OCI-LY1 (cell line): ENCODE data around the gene ZNF687.

Experiments used
- H2AFZ ChIP-seq: fragments of 200-600 bp; sonication (generic), shearing (Covaris generic); 2 replicates; pipeline ENCODE4 v1.6.0; 2014; ENCODE audit warnings: antibody characterized with exemption, mild to moderate bottlenecking, low read length
- H3F3A ChIP-seq: fragments of 200-600 bp; sonication (generic), shearing (Covaris generic); 2 replicates; pipeline ENCODE4 v1.6.0; 2014; ENCODE audit warnings: mild to moderate bottlenecking, antibody characterized with exemption, low read length, moderate library complexity; ENCODE audit not compliant: insufficient read depth
- H3K27ac ChIP-seq: fragments of 200-600 bp; sonication (generic); 2 replicates; pipeline ENCODE4 v1.5.1; 2014; ENCODE audit warnings: low read length, mixed run types, mild to moderate bottlenecking, low read depth; ENCODE audit not compliant: poor library complexity, severe bottlenecking
- H3K27me3 ChIP-seq: fragments of 200-600 bp; sonication (generic); 2 replicates; pipeline ENCODE4 v1.6.0; 2014; ENCODE audit warnings: antibody characterized with exemption, mild to moderate bottlenecking, low read length, moderate library complexity; ENCODE audit not compliant: insufficient read depth
- H3K36me3 ChIP-seq: fragments of 200-600 bp; sonication (generic); 2 replicates; pipeline ENCODE4 v1.6.1; 2014; ENCODE audit warnings: mild to moderate bottlenecking, antibody characterized with exemption, low read length, moderate library complexity, mixed read lengths; ENCODE audit not compliant: insufficient read depth
- H3K4me1 ChIP-seq: fragments of 200-600 bp; sonication (generic); 2 replicates; pipeline ENCODE4 v1.5.1; 2014; ENCODE audit warnings: mild to moderate bottlenecking, low read length, moderate library complexity; ENCODE audit not compliant: insufficient read depth, severe bottlenecking
- H3K4me2 ChIP-seq: fragments of 200-600 bp; sonication (generic), shearing (Covaris generic); 2 replicates; pipeline ENCODE4 v1.6.1; 2014; ENCODE audit warnings: low read length
- H3K4me3 ChIP-seq: fragments of 200-600 bp; sonication (generic); 2 replicates; pipeline ENCODE4 v1.5.1; 2014; ENCODE audit warnings: low read length, low read depth, mild to moderate bottlenecking, mixed read lengths; ENCODE audit not compliant: poor library complexity, severe bottlenecking
- H3K79me2 ChIP-seq: fragments of 200-600 bp; shearing (Covaris generic); 2 replicates; pipeline ENCODE4 v1.6.1; 2016; ENCODE audit warnings: mixed run types, low read length, mixed read lengths; ENCODE audit not compliant: insufficient read depth
- H3K9ac ChIP-seq: fragments of 200-600 bp; sonication (generic), shearing (Covaris generic); 2 replicates; pipeline ENCODE4 v1.6.1; 2014; ENCODE audit warnings: mild to moderate bottlenecking, low read length, mixed read lengths
- H3K9me2 ChIP-seq: fragments of 200-600 bp; sonication (generic), shearing (Covaris generic); 2 replicates; pipeline ENCODE4 v1.6.1; 2014; ENCODE audit warnings: low read depth, mild to moderate bottlenecking, low read length, mixed read lengths
- H3K9me3 ChIP-seq: fragments of 200-600 bp; shearing (Covaris generic); 2 replicates; pipeline ENCODE4 v1.6.1; 2014; ENCODE audit warnings: low read length, mixed read lengths
- H4K20me1 ChIP-seq: fragments of 200-600 bp; sonication (generic), shearing (Covaris generic); 2 replicates; pipeline ENCODE4 v1.6.0; 2016; ENCODE audit warnings: mild to moderate bottlenecking, low read length; ENCODE audit not compliant: insufficient read depth
- EZH2 ChIP-seq: fragments of 200-600 bp; sonication (generic), shearing (Covaris generic); IDR thresholded peaks from 2 replicates; pipeline ENCODE4 v1.8.0; 2017; ENCODE audit warnings: borderline replicate concordance, mixed run types, mild to moderate bottlenecking, antibody characterized with exemption, low read length, moderate library complexity, mixed read lengths
- TF ChIP-seq, protein P1 (sequence below): fragments of 200-600 bp; sonication (generic), shearing (Covaris generic); IDR thresholded peaks from 2 replicates; pipeline ENCODE4 v1.5.1; 2017; ENCODE audit warnings: mild to moderate bottlenecking, antibody characterized with exemption, low read length, moderate library complexity, mixed read lengths

ZNF687 gene

GRCh38 chr1:151266315-151266714 is 15.8 kb upstream of the ZNF687 start:
- H3K4me3 ChIP-seq, result no peak overlapping the region
- no peaks in the 10 kb centered on the region for H3K27me3 ChIP-seq
- H3K9ac ChIP-seq, result no peak overlapping the region
- no peak overlapping the region for H3K27ac ChIP-seq
- H3K36me3 ChIP-seq, result peaks cover 76% of the 10 kb centered on the region
- no peaks in the 10 kb centered on the region for H3K9me3 ChIP-seq
- H3K4me2 ChIP-seq, result no peak overlapping the region
- no peaks in the 10 kb centered on the region for H3F3A ChIP-seq
- H2AFZ ChIP-seq, result no peak overlapping the region
- H3K79me2 ChIP-seq, result no peaks in the 10 kb centered on the region
- H3K4me1 ChIP-seq, result no peaks in the 10 kb centered on the region
- no peaks in the 10 kb centered on the region for H3K9me2 ChIP-seq
- no peaks in the 10 kb centered on the region for H4K20me1 ChIP-seq
- no peak for TF ChIP-seq EZH2
- TF ChIP-seq, protein P1, sequence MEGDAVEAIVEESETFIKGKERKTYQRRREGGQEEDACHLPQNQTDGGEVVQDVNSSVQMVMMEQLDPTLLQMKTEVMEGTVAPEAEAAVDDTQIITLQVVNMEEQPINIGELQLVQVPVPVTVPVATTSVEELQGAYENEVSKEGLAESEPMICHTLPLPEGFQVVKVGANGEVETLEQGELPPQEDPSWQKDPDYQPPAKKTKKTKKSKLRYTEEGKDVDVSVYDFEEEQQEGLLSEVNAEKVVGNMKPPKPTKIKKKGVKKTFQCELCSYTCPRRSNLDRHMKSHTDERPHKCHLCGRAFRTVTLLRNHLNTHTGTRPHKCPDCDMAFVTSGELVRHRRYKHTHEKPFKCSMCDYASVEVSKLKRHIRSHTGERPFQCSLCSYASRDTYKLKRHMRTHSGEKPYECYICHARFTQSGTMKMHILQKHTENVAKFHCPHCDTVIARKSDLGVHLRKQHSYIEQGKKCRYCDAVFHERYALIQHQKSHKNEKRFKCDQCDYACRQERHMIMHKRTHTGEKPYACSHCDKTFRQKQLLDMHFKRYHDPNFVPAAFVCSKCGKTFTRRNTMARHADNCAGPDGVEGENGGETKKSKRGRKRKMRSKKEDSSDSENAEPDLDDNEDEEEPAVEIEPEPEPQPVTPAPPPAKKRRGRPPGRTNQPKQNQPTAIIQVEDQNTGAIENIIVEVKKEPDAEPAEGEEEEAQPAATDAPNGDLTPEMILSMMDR, result no peak

- TF ChIP-seq EZH2, result no peak
- TF ChIP-seq, protein P1, result no peak
- no peaks in the 10 kb centered on the region for H3K9me2 ChIP-seq
Measured at GRCh38 chr1:151266821-151267220, 15.3 kb upstream of the ZNF687 start.

GRCh38 chr1:151267760-151268159 is 14.3 kb upstream of the ZNF687 start:
- TF ChIP-seq EZH2, result no peak
- TF ChIP-seq, protein P1, result no peak
- Histone ChIP-seq H3K27me3 (no peaks in the 10 kb centered on the region), H3K27ac (no peak overlapping the region), H3K36me3 (peaks cover 71% of the 10 kb centered on the region), H3K4me3 (no peak overlapping the region), H3K4me1 (no peaks in the 10 kb centered on the region), H3K9me3 (no peaks in the 10 kb centered on the region), H3K9ac (no peak overlapping the region), H3F3A (no peaks in the 10 kb centered on the region), H3K9me2 (no peaks in the 10 kb centered on the region), H4K20me1 (no peaks in the 10 kb centered on the region), H3K79me2 (no peaks in the 10 kb centered on the region), H2AFZ (no peak overlapping the region), H3K4me2 (no peak overlapping the region)

More at GRCh38 chr1:151266821-151267220, 15.3 kb upstream of the ZNF687 start:
- H3K4me1 ChIP-seq, result no peaks in the 10 kb centered on the region
- H3K79me2 ChIP-seq, result no peaks in the 10 kb centered on the region
- peaks cover 80% of the 10 kb centered on the region for H3K36me3 ChIP-seq
- no peak overlapping the region for H3K4me2 ChIP-seq
- H3K27me3 ChIP-seq, result no peaks in the 10 kb centered on the region
- no peaks in the 10 kb centered on the region for H3K9me3 ChIP-seq
- no peak overlapping the region for H3K4me3 ChIP-seq
- H4K20me1 ChIP-seq, result no peaks in the 10 kb centered on the region
- no peak overlapping the region for H3K27ac ChIP-seq
- H2AFZ ChIP-seq, result no peak overlapping the region
- H3K9ac ChIP-seq, result no peak overlapping the region
- no peaks in the 10 kb centered on the region for H3F3A ChIP-seq
